NCI-H1092 treated with DMSO at 0.1 percent for 48 hours (cell line): ENCODE data around the gene PPFIA2.

ENCODE experiments used
- DNase-seq: peaks from one replicate; lab custom pipeline; 2025; lab: John Stamatoyannopoulos, UW

PPFIA2 gene

GRCh38 chr12:81261508-81262207 is 497.5 kb downstream of the PPFIA2 start:
- DNase-seq = no peak

GRCh38 chr12:81259360-81259759 is 499.8 kb downstream of the PPFIA2 start:
- DNase-seq = no peak

GRCh38 chr12:81257947-81258551 is 501.1 kb downstream of the PPFIA2 start:
- peak; percentile 71 for DNase-seq

DNA sequence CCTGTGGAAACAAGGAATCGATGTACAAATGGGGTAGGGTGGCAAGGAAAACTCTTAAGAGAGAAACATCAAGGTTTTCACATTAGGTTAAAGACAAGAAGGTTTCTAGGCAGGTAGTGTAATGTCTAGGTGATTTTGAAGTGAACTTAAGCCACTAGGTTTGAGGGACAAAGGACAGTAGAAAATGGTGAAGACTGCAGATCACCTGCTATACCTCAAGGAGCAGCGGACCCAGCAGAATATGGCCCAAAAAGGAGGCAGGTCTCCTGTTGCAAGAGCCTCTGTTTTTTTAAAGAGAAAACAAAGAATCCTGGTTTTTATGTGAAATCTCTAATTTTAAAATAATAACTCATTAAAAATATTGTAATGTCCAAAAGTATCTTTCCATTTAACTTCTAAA is 503.2 kb downstream of the PPFIA2 start:
- no peak for DNase-seq

- no peak for DNase-seq
Observed at GRCh38 chr12:81255456-81255855, 503.7 kb downstream of the PPFIA2 start.

- DNase-seq = no peak
Observed at GRCh38 chr12:81253360-81253759, 505.8 kb downstream of the PPFIA2 start.

DNA sequence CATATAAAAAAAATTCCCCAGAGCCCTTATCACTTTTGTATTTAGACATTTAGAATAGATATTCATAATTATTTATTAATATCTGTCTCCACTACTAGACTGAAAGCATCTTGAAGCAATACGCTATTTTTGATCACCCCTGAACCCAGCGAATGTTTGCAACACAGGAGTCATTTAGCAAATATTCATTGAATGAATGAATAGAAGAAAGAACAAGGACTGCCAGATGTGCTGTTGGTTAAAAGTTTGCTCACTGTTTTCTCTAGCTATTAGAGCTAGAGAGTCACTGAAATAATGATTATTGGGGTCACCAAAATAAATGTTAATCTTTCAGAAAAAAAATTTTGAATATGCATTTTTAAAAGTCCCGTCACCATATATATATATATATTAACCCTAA is 506.9 kb downstream of the PPFIA2 start:
- DNase-seq = no peak

DNA sequence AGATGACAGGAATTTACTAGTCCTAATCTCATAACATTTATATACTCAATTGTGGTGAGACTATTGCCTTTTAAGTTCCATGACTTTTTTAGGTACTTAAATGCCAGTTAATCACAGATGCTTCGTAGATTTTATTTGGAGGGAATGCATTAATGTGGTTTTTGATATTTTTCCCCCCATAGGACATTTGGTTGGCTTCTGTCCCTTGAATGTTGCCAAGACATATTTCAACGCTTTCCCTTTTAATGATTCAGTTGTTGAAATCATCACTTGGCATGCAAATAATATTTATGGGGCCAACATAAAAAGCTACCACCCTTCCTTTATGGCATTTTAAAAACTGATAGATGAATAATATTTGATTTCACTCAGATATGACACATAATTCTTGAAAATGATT is 509.2 kb downstream of the PPFIA2 start:
- DNase-seq = no peak

DNA sequence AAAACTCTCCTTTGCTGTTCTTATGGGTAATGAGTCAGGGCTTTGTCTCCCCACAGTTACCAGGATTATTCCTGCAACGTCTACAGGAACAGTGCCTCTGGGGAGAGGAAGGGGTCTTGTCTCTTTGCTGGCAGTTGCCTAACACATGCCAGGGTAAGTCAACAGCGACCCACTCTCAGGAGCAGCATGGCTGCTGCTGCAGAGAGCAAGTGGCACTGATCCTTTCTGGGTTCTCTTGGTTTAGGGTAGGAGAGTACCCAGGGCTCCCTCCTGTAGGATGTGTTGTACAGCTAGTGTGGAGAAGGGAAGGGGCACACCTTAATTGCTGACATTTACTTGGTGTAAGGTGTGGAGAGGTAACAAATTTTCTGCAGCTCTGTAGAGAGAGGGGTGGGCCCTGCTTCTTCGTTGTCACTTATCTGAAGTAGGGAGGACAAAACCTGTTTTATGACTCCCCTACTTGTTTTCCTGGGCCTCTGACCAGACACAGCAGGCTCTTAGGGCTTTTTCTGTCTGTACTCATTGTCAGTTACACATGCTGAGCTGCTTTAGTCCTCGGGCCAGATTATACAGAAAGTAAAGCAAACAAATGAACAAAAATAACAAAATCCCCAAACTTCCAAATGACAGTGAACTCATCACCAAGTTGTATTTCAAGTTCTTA is 513.1 kb downstream of the PPFIA2 start:
- DNase-seq = peak; percentile 62

- peak; percentile 62 for DNase-seq
Observed at GRCh38 chr12:81245458-81245857, 513.7 kb downstream of the PPFIA2 start.

GRCh38 chr12:81231574-81232368 is 527.4 kb downstream of the PPFIA2 start:
- no peak for DNase-seq

DNA sequence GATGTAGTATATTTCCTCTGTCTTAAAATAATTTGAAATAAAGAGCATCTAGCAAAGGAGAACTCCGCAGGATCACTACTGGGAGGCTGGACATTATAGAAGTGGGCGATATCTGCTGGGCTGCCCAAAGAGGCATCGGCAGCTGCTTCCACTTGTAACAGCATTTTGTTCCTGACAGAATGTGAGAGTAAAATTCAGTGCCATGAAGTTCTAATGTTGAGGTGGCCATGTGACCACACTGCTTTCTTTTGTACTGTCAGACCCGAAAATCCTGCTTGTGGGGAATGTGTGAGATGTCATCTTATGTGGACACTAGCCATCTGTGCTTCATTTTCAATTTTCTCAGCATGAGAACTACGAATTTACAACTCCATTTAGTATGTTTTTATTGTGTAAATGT is 529.4 kb downstream of the PPFIA2 start:
- DNase-seq = peak; percentile 40

DNA sequence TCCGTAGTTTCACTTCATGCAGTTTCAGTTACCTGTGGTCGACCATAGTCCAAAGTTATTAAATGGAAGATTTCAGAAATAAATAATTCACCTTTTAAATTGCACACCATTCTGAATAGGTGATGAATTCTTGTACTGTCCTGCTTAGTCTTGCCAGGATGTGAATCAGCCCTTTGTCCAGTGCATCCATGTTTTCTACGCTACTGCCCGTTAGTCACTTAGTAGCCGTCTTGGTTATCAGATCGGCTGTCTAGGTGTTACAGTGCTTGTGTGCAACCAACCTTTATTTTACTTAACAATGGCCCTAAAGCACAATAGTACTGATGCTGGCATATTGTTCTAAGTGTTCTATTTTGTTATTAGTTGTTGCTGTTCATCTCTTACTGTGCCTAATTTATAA is 534.5 kb downstream of the PPFIA2 start:
- DNase-seq = no peak

- DNase-seq = no peak
Observed at GRCh38 chr12:81222846-81223592, 536.1 kb downstream of the PPFIA2 start.

DNA sequence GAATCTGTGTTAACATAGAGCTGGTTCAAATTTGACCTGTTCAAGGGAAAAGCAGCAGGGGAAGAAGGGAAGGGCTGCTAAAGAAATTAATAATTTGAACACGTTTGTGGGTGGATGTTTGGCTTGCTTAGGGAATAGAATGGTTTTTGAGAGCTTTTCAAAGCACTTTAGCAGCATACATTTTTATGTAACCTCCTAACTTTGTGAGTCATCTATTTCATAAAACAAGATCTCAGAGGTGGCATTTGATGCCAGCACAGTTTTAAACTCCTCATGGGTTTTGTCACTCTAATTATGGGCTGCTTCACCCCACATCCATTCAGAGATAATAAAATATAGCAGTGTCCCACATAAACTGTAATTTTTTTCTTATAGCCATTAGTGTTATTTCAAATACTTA is 537.5 kb downstream of the PPFIA2 start:
- DNase-seq = no peak

DNA sequence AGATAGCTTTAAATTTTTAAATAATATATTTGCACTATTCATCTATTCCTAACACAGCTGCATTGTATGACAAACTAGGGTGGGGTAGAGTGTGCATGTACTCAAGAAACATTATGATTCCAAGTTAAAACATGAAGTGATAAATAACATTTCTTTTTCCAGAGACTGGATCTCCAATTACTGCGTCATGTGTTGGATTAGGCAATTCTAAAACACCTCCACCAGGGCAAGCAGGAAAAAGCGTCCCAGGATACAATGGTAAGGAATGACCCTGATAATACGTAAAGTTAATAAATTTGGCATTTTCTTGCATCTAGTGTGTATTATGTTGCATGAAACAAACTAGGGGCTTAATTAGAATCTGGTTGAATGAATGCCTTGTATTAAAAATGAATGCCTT is 542.4 kb downstream of the PPFIA2 start:
- DNase-seq = no peak

DNA sequence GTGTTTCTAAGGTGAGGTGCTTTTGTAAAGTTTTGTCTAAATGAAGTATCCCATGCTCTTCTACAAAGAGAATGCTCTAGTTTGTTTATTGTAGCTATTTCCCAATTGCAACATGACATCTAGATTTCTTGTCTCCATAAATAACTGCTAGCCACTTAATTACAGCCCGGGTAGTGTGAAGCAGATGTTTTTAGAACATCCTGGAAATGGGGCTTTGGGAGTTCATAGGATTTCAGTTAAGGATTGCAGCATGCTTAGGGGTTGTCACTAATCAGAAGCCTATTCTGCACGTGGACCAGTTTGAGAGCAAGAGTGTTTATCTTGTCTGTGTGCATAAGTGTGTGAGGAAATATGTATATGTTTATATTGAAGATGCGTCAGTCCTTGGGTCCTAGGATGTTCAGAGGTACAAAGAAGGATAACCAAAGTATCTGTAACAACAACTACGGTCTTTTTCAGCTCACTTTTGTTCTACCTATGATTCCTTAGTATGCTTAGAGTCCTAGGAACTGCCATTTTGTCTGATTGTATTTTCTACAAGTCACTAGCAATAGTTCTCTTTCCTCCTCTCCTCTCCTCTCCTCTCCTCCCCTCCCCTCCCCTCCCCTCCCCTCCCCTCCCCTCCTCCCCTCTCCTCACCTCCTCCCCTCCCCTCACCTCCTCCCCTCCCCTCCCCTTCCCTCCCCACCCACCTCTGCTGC is 546.0 kb downstream of the PPFIA2 start:
- no peak for DNase-seq

DNA sequence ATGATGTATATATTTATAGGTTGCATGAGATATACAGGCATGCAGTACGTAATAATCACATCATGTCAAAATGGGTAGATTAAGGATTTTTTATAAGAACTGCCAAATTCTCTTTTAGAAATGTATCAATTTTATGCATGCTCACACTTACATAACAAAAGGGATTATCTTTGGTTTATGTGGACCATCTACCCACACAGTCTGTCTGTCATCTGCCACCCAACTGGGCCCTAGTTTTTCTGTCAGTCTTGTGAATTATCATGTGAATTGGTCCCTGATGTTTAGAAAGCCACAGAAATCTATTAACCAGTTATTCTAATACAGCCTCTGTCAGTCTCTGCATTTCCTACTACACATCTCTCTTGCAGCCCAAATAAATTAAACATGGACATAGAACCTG is 547.8 kb downstream of the PPFIA2 start:
- DNase-seq = no peak

DNA sequence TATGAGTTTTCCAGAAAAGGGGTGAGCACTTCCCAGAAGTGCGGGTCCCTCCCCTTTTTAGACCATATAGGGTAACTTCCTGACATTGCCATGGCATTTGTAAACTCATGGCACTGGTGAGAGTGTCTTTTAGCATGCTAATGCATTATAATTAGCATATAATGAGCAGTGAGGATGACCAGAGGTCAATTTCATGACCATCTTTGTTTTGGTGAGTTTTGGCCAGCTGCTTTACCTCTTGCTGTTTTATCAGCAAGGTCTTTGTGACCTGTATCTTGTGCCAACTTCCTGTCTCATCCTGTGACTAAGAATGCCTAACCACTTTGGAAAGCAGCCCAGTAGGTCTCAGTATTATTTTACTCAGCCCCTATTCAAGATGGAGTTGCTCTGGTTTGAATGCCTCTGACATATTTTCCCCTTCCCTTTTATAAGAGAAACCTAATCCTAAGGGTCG is 549.4 kb downstream of the PPFIA2 start:
- peak; percentile 51 for DNase-seq

- no peak for DNase-seq
Observed at GRCh38 chr12:81209012-81209411, 550.1 kb downstream of the PPFIA2 start.
